Large intestine (tissue), 3 donors: ENCODE results near the gene OTOS. TPM values are rescaled to one million over a fixed set of nuclear protein-coding genes. Genes with fewer than 3 reads are reported as not detected.

Source experiments
- DNase-seq, 2 donors: peaks; one replicate each; pipeline versions ENCODE4 v3.0.0 to v3.0.0-alpha.2; 2013
- H3K27ac ChIP-seq: one replicate; pipeline ENCODE4 v1.5.1; 2013; ENCODE audit warnings: low read length
- H3K27me3 ChIP-seq: 2 replicates; pipeline ENCODE4 v1.6.1; 2013; ENCODE audit warnings: low read length; ENCODE audit not compliant: control insufficient read depth, insufficient read depth
- H3K36me3 ChIP-seq: 2 replicates; pipeline ENCODE4 v1.6.1; 2013; ENCODE audit warnings: low read length; ENCODE audit not compliant: control insufficient read depth, insufficient read depth
- H3K4me1 ChIP-seq: one replicate; pipeline ENCODE4 v1.6.1; 2013; ENCODE audit warnings: low read length; ENCODE audit not compliant: control insufficient read depth, insufficient read depth
- H3K4me3 ChIP-seq: one replicate; pipeline ENCODE4 v1.5.1; 2013; ENCODE audit warnings: low read length
- H3K9me3 ChIP-seq: one replicate; pipeline ENCODE4 v1.6.1; 2013; ENCODE audit warnings: mild to moderate bottlenecking, low read depth, low read length, moderate library complexity; ENCODE audit not compliant: control insufficient read depth
- WGBS: methylation state at CpG from one replicate; pipeline ENCODE4 v1.1.5; 2013; ENCODE audit warnings: low lambda C conversion rate; ENCODE audit not compliant: insufficient coverage; 5-methylcytosine and 5-hydroxymethylcytosine counted together
- polyA plus RNA-seq: library from polyadenylated mRNA; unstranded; fragments of 120-200 nt; gene quantifications from one replicate; pipeline ENCODE4 v1.2.1, GENCODE V29; 2013

The OTOS gene
- polyA plus RNA-seq, 1 donor: not detected

GRCh38 chr2:240162032-240162431 lies 21.6 kb upstream of the OTOS start:
- no CpG with 5 or more reads among the region's 5 CpGs for whole genome bisulfite sequencing
- no peaks in the 10 kb centered on the region for H3K27me3 ChIP-seq
- no peak overlapping the region for H3K4me3 ChIP-seq
- H3K27ac ChIP-seq: no peak overlapping the region
- no peak for DNase-seq
- H3K4me1 ChIP-seq: no peaks in the 10 kb centered on the region
- H3K9me3 ChIP-seq: no peaks in the 10 kb centered on the region
- no peaks in the 10 kb centered on the region for H3K36me3 ChIP-seq

- Histone ChIP-seq H3K36me3 (no peaks in the 10 kb centered on the region), H3K9me3 (no peaks in the 10 kb centered on the region), H3K27me3 (no peaks in the 10 kb centered on the region), H3K4me1 (no peaks in the 10 kb centered on the region), H3K4me3 (no peak overlapping the region), H3K27ac (no peak overlapping the region)
- DNase-seq: no peak
- WGBS: no CpG with 5 or more reads among the region's 21 CpGs
Measured at GRCh38 chr2:240161087-240161750, 20.8 kb upstream of the OTOS start.

GRCh38 chr2:240160291-240161086 lies 20.0 kb upstream of the OTOS start:
- no CpG with 5 or more reads among the region's 18 CpGs for WGBS
- Histone ChIP-seq H3K9me3 (no peaks in the 10 kb centered on the region), H3K4me1 (no peaks in the 10 kb centered on the region), H3K36me3 (no peaks in the 10 kb centered on the region), H3K4me3 (no peak overlapping the region), H3K27ac (no peak overlapping the region), H3K27me3 (no peaks in the 10 kb centered on the region)
- DNase-seq: no peak

GRCh38 chr2:240159251-240159839 lies 18.9 kb upstream of the OTOS start:
- Histone ChIP-seq H3K36me3 (no peaks in the 10 kb centered on the region), H3K27ac (no peak overlapping the region), H3K4me3 (no peak overlapping the region), H3K27me3 (no peaks in the 10 kb centered on the region), H3K4me1 (no peaks in the 10 kb centered on the region), H3K9me3 (no peaks in the 10 kb centered on the region)
- WGBS: 87% methylated on average over 4 of the region's 21 CpGs
- DNase-seq: no peak

GRCh38 chr2:240157147-240157470 lies 16.7 kb upstream of the OTOS start:
- Histone ChIP-seq H3K4me1 (no peaks in the 10 kb centered on the region), H3K27me3 (no peaks in the 10 kb centered on the region), H3K36me3 (no peaks in the 10 kb centered on the region), H3K9me3 (no peaks in the 10 kb centered on the region), H3K4me3 (no peak overlapping the region), H3K27ac (no peak overlapping the region)
- DNase-seq: no peak
- no CpG with 5 or more reads among the region's 5 CpGs for WGBS

GRCh38 chr2:240156435-240157146 lies 16.1 kb upstream of the OTOS start:
- Histone ChIP-seq H3K27ac (no peak overlapping the region), H3K36me3 (no peaks in the 10 kb centered on the region), H3K27me3 (no peaks in the 10 kb centered on the region), H3K4me3 (no peak overlapping the region), H3K9me3 (no peaks in the 10 kb centered on the region), H3K4me1 (no peaks in the 10 kb centered on the region)
- no CpG with 5 or more reads among the region's 29 CpGs for WGBS
- no peak for DNase-seq

GRCh38 chr2:240155745-240156390 lies 15.4 kb upstream of the OTOS start:
- no peak for DNase-seq

GRCh38 chr2:240155048-240155744 lies 14.7 kb upstream of the OTOS start:
- no peak for DNase-seq

More at GRCh38 chr2:240155745-240156390, 15.4 kb upstream of the OTOS start:
- Histone ChIP-seq H3K9me3 (no peaks in the 10 kb centered on the region), H3K36me3 (no peaks in the 10 kb centered on the region), H3K27ac (no peak overlapping the region), H3K27me3 (no peaks in the 10 kb centered on the region), H3K4me3 (no peak overlapping the region), H3K4me1 (no peaks in the 10 kb centered on the region)
- WGBS: no CpG with 5 or more reads among the region's 13 CpGs

GRCh38 chr2:240154606-240155005 lies 14.1 kb upstream of the OTOS start:
- Histone ChIP-seq H3K36me3 (no peaks in the 10 kb centered on the region), H3K4me1 (no peaks in the 10 kb centered on the region), H3K4me3 (no peak overlapping the region), H3K9me3 (no peaks in the 10 kb centered on the region), H3K27ac (no peak overlapping the region), H3K27me3 (no peaks in the 10 kb centered on the region)
- no peak for DNase-seq
- no CpG with 5 or more reads among the region's 8 CpGs for WGBS

More at GRCh38 chr2:240155048-240155744, 14.7 kb upstream of the OTOS start:
- no peaks in the 10 kb centered on the region for H3K36me3 ChIP-seq
- no CpG with 5 or more reads among the region's 17 CpGs for WGBS
- H3K4me3 ChIP-seq: no peak overlapping the region
- H3K4me1 ChIP-seq: no peaks in the 10 kb centered on the region
- no peaks in the 10 kb centered on the region for H3K27me3 ChIP-seq
- no peaks in the 10 kb centered on the region for H3K9me3 ChIP-seq
- no peak overlapping the region for H3K27ac ChIP-seq
